Activated CD4-positive, alpha-beta T cell treated with anti-CD3 and anti-CD28 coated beads, Interleukin-2, amount 50 U/mL, for 48 hours (primary cell): ENCODE data around the gene SKIDA1.

ENCODE experiments used
- DNase-seq, 2 experiments: peaks; one replicate each; pipeline ENCODE4 v3.0.0-alpha.2; 2020

The SKIDA1 gene

GRCh38 chr10:21515361-21516241 is 9.9 kb downstream of the SKIDA1 start:
- no peak for DNase-seq

- DNase-seq, result no peak
Measured at GRCh38 chr10:21514818-21515351, 10.6 kb downstream of the SKIDA1 start.

- DNase-seq, result no peak
Measured at GRCh38 chr10:21514129-21514817, 11.2 kb downstream of the SKIDA1 start.

GRCh38 chr10:21513405-21513788 is 12.1 kb downstream of the SKIDA1 start:
- DNase-seq, result no peak

GRCh38 chr10:21512573-21513404 is 12.7 kb downstream of the SKIDA1 start:
- DNase-seq, result no peak

GRCh38 chr10:21511946-21512572 is 13.4 kb downstream of the SKIDA1 start:
- DNase-seq, result no peak

GRCh38 chr10:21511095-21511570 is 14.3 kb downstream of the SKIDA1 start:
- no peak for DNase-seq

GRCh38 chr10:21510241-21511094 is 15.0 kb downstream of the SKIDA1 start:
- no peak for DNase-seq

GRCh38 chr10:21509341-21510240 is 15.9 kb downstream of the SKIDA1 start:
- no peak for DNase-seq

GRCh38 chr10:21508706-21509331 is 16.7 kb downstream of the SKIDA1 start:
- no peak for DNase-seq

- no peak for DNase-seq
Measured at GRCh38 chr10:21507150-21507549, 18.3 kb downstream of the SKIDA1 start.

GRCh38 chr10:21506351-21506750 is 19.1 kb downstream of the SKIDA1 start:
- DNase-seq, result no peak

GRCh38 chr10:21505711-21506278 is 19.7 kb downstream of the SKIDA1 start:
- DNase-seq, result no peak

GRCh38 chr10:21503542-21503941 is 21.9 kb downstream of the SKIDA1 start:
- no peak for DNase-seq

GRCh38 chr10:21502348-21502740 is 23.1 kb downstream of the SKIDA1 start:
- DNase-seq, result no peak

GRCh38 chr10:21501731-21502347 is 23.6 kb downstream of the SKIDA1 start:
- DNase-seq, result no peak

- DNase-seq, result no peak
Measured at GRCh38 chr10:21501091-21501490, 24.4 kb downstream of the SKIDA1 start.

GRCh38 chr10:21500578-21500910 is 24.9 kb downstream of the SKIDA1 start:
- no peak for DNase-seq
